IMR-90 (cell line): ENCODE measurements around the gene NEK2. TPM values are rescaled to one million over a fixed set of nuclear protein-coding genes. Genes with fewer than 3 reads are reported as not detected.

Experiments
- ATAC-seq: fragments of 200-7000 bp; cut with Tn5 transposase; 2 replicates; pipeline ENCODE4 v1.9.1; 2020; ENCODE audit warnings: low read depth, mild to moderate bottlenecking, moderate library complexity
- BruUV-seq: library from RNA; stranded (reverse); fragments of 400-500 nt; replicated peaks from 2 replicates; lab custom pipeline; 2021; lab: Mats Ljungman, UMichigan
- CTCF ChIA-PET: fragments of 300-600 bp; formaldehyde crosslinking; extraction: SDS; loops from one replicate; lab custom pipeline; 2021; ENCODE audit warnings: antibody characterized with exemption; lab: Yijun Ruan, JAX
- POLR2A ChIA-PET: fragments of 300-600 bp; sonication (Branson Sonifier 250); formaldehyde crosslinking; loops from one replicate; lab custom pipeline; 2022; ENCODE audit warnings: antibody characterized with exemption; ENCODE audit not compliant: unreplicated experiment; lab: Charles Lee
- DNase-seq: peaks from one replicate; pipeline ENCODE4 v3.0.0; 2013
- H2AFZ ChIP-seq: replicated peaks from 2 replicates; pipeline ENCODE3; 2013; ENCODE audit warnings: low read length, mild to moderate bottlenecking; ENCODE audit not compliant: poor library complexity
- H2AK5ac ChIP-seq: 2 replicates; pipeline ENCODE4 v1.6.1; 2013; ENCODE audit warnings: low read depth, low read length, inconsistent platforms
- H2AK9ac ChIP-seq: replicated peaks from 2 replicates; pipeline ENCODE3; 2013; ENCODE audit warnings: mild to moderate bottlenecking, low read depth, low read length, moderate library complexity; ENCODE audit not compliant: poor library complexity
- H2BK120ac ChIP-seq: 2 replicates; pipeline ENCODE4 v1.6.1; 2013; ENCODE audit warnings: low read depth, low read length, inconsistent platforms
- H2BK15ac ChIP-seq: 3 replicates; pipeline ENCODE4 v1.6.1; 2013; ENCODE audit warnings: low read depth, low read length, inconsistent platforms
- H2BK20ac ChIP-seq: 2 replicates; pipeline ENCODE4 v1.6.1; 2013; ENCODE audit warnings: low read depth, mild to moderate bottlenecking, inconsistent platforms, low read length, moderate library complexity
- H2BK5ac ChIP-seq: 2 replicates; pipeline ENCODE4 v1.6.1; 2013; ENCODE audit warnings: mild to moderate bottlenecking, low read depth, low read length, inconsistent platforms; ENCODE audit not compliant: poor library complexity, severe bottlenecking
- H3K14ac ChIP-seq: replicated peaks from 2 replicates; pipeline ENCODE4 v1.6.1; 2013; ENCODE audit warnings: low read depth, low read length, inconsistent platforms
- H3K18ac ChIP-seq: 2 replicates; pipeline ENCODE4 v1.6.1; 2013; ENCODE audit warnings: low read depth, low read length, control low read depth
- H3K23ac ChIP-seq: 2 replicates; pipeline ENCODE4 v1.6.1; 2013; ENCODE audit warnings: low read depth, low read length, inconsistent platforms
- H3K27ac ChIP-seq: 2 replicates; pipeline ENCODE4 v1.5.1; 2013; ENCODE audit warnings: mild to moderate bottlenecking, control low read depth, low read length; ENCODE audit not compliant: insufficient read depth
- H3K27me3 ChIP-seq: 2 replicates; pipeline ENCODE4 v1.6.1; 2013; ENCODE audit warnings: low read length; ENCODE audit not compliant: control insufficient read depth, insufficient read depth
- H3K36me3 ChIP-seq: 2 replicates; pipeline ENCODE4 v1.6.1; 2013; ENCODE audit warnings: low read length, mixed read lengths; ENCODE audit not compliant: control insufficient read depth, insufficient read depth
- H3K4ac ChIP-seq: 2 replicates; pipeline ENCODE4 v1.6.1; 2013; ENCODE audit warnings: low read depth, low read length, inconsistent platforms
- H3K4me1 ChIP-seq: 2 replicates; pipeline ENCODE4 v1.6.1; 2013; ENCODE audit warnings: low read length, mixed read lengths; ENCODE audit not compliant: control insufficient read depth, insufficient read depth
- H3K4me2 ChIP-seq: 2 replicates; pipeline ENCODE4 v1.6.1; 2013; ENCODE audit warnings: low read depth, mild to moderate bottlenecking, control low read depth, low read length, moderate library complexity
- H3K4me3 ChIP-seq: 2 replicates; pipeline ENCODE4 v1.5.1; 2013; ENCODE audit warnings: low read depth, mild to moderate bottlenecking, control low read depth, low read length, moderate library complexity; ENCODE audit not compliant: insufficient read depth
- H3K56ac ChIP-seq: 2 replicates; pipeline ENCODE4 v1.6.1; 2013; ENCODE audit warnings: low read length, inconsistent platforms; ENCODE audit not compliant: insufficient read depth; ENCODE audit errors: extremely low read depth
- H3K79me1 ChIP-seq, 2 experiments: 2 replicates each; pipeline ENCODE4 v1.6.1; 2013; ENCODE audit warnings: low read length in 2 of 2, inconsistent platforms in 1 of 2, low read depth in 1 of 2
- H3K9ac ChIP-seq: 2 replicates; pipeline ENCODE4 v1.6.1; 2013; ENCODE audit warnings: low read depth, low read length, control low read depth
- H3K9me1 ChIP-seq: 2 replicates; pipeline ENCODE4 v1.6.1; 2013; ENCODE audit warnings: low read length, inconsistent platforms; ENCODE audit not compliant: insufficient read depth
- H3K9me3 ChIP-seq: 2 replicates; pipeline ENCODE4 v1.6.1; 2013; ENCODE audit warnings: low read length; ENCODE audit not compliant: control insufficient read depth, insufficient read depth
- H4K20me1 ChIP-seq: 2 replicates; pipeline ENCODE4 v1.6.1; 2013; ENCODE audit warnings: low read length, inconsistent platforms; ENCODE audit not compliant: insufficient read depth
- H4K5ac ChIP-seq: 2 replicates; pipeline ENCODE4 v1.6.1; 2013; ENCODE audit warnings: mild to moderate bottlenecking, low read depth, low read length, control low read depth
- H4K8ac ChIP-seq, 2 experiments: 2 replicates each; pipeline ENCODE4 v1.6.1; 2013; ENCODE audit warnings: low read depth in 2 of 2, low read length in 2 of 2, control low read depth in 1 of 2, inconsistent platforms in 1 of 2
- H4K91ac ChIP-seq: 2 replicates; pipeline ENCODE4 v1.6.1; 2013; ENCODE audit warnings: low read depth, low read length, inconsistent platforms; ENCODE audit not compliant: insufficient read depth
- BHLHE40 ChIP-seq: fragments of 150-350 bp; IDR thresholded peaks from 2 replicates; pipeline ENCODE4 v1.6.1; 2016; ENCODE audit warnings: mild to moderate bottlenecking, low read depth, low read length
- CEBPB ChIP-seq: IDR thresholded peaks from 2 replicates; pipeline ENCODE4 v1.6.1; 2012; ENCODE audit warnings: low read depth, low read length, improper control_type of control experiment
- CHD1 ChIP-seq: IDR thresholded peaks from 2 replicates; pipeline ENCODE4 v1.6.1; 2012; ENCODE audit warnings: low read depth, low read length, improper control_type of control experiment
- FOS ChIP-seq: fragments of 150-350 bp; IDR thresholded peaks from 2 replicates; pipeline ENCODE4 v1.6.1; 2016; ENCODE audit warnings: low read depth, low read length
- MAFK ChIP-seq: IDR thresholded peaks from 2 replicates; pipeline ENCODE4 v1.6.1; 2012; ENCODE audit warnings: low read depth, low read length, improper control_type of control experiment
- MAZ ChIP-seq: IDR thresholded peaks from 2 replicates; pipeline ENCODE4 v1.6.1; 2012; ENCODE audit warnings: low read depth, mild to moderate bottlenecking, low read length, improper control_type of control experiment, moderate library complexity, borderline replicate concordance
- MXI1 ChIP-seq: IDR thresholded peaks from 2 replicates; pipeline ENCODE4 v1.6.1; 2012; ENCODE audit warnings: low read depth, mild to moderate bottlenecking, low read length, moderate library complexity, borderline replicate concordance
- NFE2L2 ChIP-seq: fragments of 150-350 bp; IDR thresholded peaks from 2 replicates; pipeline ENCODE4 v1.6.1; 2016; ENCODE audit warnings: low read depth, mild to moderate bottlenecking, low read length
- POLR2A ChIP-seq: IDR thresholded peaks from 2 replicates; pipeline ENCODE4 v1.6.1; 2012; ENCODE audit warnings: mild to moderate bottlenecking, low read depth, low read length
- RAD21 ChIP-seq: IDR thresholded peaks from 2 replicates; pipeline ENCODE4 v1.6.1; 2012; ENCODE audit warnings: low read length, improper control_type of control experiment
- RCOR1 ChIP-seq: IDR thresholded peaks from 2 replicates; pipeline ENCODE4 v1.6.1; 2012; ENCODE audit warnings: mild to moderate bottlenecking, low read length, improper control_type of control experiment; ENCODE audit not compliant: insufficient replicate concordance
- RFX5 ChIP-seq: IDR thresholded peaks from 2 replicates; pipeline ENCODE4 v1.8.0; 2012; ENCODE audit warnings: low read depth, mild to moderate bottlenecking, low read length, moderate library complexity
- SMC3 ChIP-seq: fragments of 150-350 bp; IDR thresholded peaks from 2 replicates; pipeline ENCODE4 v1.6.1; 2016; ENCODE audit warnings: low read depth, mild to moderate bottlenecking, antibody characterized with exemption, low read length, moderate library complexity
- WGBS, 2 experiments: methylation state at CpG; one replicate each; pipeline versions ENCODE4 v1.1.5 to v1.1.7; 2013; ENCODE audit warnings: missing lambda C conversion rate in 2 of 2; ENCODE audit not compliant: insufficient read length in 1 of 2; ENCODE audit errors: extremely low coverage in 2 of 2; 5-methylcytosine and 5-hydroxymethylcytosine counted together
- dilution Hi-C: fragments of 300-500 bp; cut with HindIII; formaldehyde crosslinking; loops from one replicate; pipeline ENCODE4 v1.14.3; 2018; ENCODE audit warnings: low sequenced_read_pairs; ENCODE audit not compliant: unreplicated experiment
- in situ Hi-C: fragments of 300-500 bp; cut with MboI; formaldehyde crosslinking; loops from 3 replicates; pipeline ENCODE4 v1.14.3; 2019; ENCODE audit warnings: low sequenced_read_pairs, inconsistent platforms, mixed read lengths
- intact Hi-C: fragments of 100-400 bp; cut with micrococcal nuclease; formaldehyde crosslinking; loops from 2 replicates; pipeline ENCODE4 v1.10.0; 2022
- polyA plus RNA-seq, 3 experiments: library from polyadenylated mRNA; depleted of rRNA; stranded (reverse); fragments of >200 nt; gene quantifications; 2 replicates each; pipeline ENCODE4 v1.2.3, GENCODE V29; 2012; ENCODE audit warnings: low replicate concordance in 1 of 3
- total RNA-seq: library from RNA; depleted of rRNA; stranded (reverse); fragments of >200 nt; gene quantifications from 2 replicates; pipeline ENCODE4 v1.2.3, GENCODE V29; 2012
- TF ChIP-seq, protein P1 (sequence below): fragments of 150-350 bp; IDR thresholded peaks from 2 replicates; pipeline ENCODE4 v1.6.1; 2016; ENCODE audit warnings: low read depth, mild to moderate bottlenecking, low read length, moderate library complexity, borderline replicate concordance
- TF ChIP-seq, protein P2 (sequence below): conservative IDR thresholded peaks from 2 replicates; pipeline ENCODE4 v1.5.1; 2012; ENCODE audit warnings: mild to moderate bottlenecking, low read depth, low read length, improper control_type of control experiment
- TF ChIP-seq, protein P3 (sequence below): fragments of 150-350 bp; IDR thresholded peaks from 2 replicates; pipeline ENCODE4 v1.6.1; 2017; ENCODE audit warnings: mild to moderate bottlenecking, antibody characterized with exemption, low read length, low read depth

Gene NEK2
- total and polyA plus RNA-seq, 2 of the 4 experiments (the other 2 are of a cell fraction) = 9.9 to 26.0 TPM

DNA sequence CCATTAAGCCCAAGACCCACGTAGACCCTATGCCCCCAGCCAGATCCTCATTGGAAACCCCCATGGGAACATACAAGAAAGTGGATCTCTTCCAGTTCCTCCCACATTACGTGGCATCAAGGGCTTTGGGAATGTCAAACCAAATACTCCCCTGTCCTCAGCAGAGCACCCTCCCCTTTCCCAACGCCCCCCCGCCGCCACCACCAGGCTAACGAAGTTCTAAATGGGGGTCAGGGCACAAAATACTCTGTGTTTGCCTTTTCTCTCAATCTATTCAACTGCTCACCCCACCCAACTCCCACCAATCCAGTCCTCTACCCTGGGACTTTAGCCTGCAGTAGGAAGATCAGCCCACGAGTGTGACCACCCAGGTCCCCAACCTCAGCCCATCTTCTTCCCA is 24.5 kb downstream of the NEK2 start:
- in situ Hi-C loops (loop anchor here (5.0 kb wide), 1 partner anchor 74 kb away; the partner anchor contains the start of gene SLC30A1), dilution Hi-C loops (no loop called here), intact Hi-C loops (loop anchor here (5.0 kb wide), 1 partner anchor 514 kb away; no protein-coding TSS in a partner anchor)
- no peaks in the 10 kb centered on the region for H4K20me1 ChIP-seq
- H3K4me3 ChIP-seq = no peak overlapping the region
- no peaks in the 10 kb centered on the region for H3K79me1 ChIP-seq
- no peaks in the 10 kb centered on the region for H3K27me3 ChIP-seq
- H2BK15ac ChIP-seq = no peak overlapping the region
- ChIA-PET POLR2A (no interaction called here), CTCF (no interaction called here)
- no peak overlapping the region for H3K14ac ChIP-seq
- H2BK120ac ChIP-seq = no peak overlapping the region
- H3K23ac ChIP-seq = no peak overlapping the region
- no peak overlapping the region for H3K27ac ChIP-seq
- no peak overlapping the region for H2AFZ ChIP-seq
- ATAC-seq = no peak
- no peak for DNase-seq
- peaks cover 8% of the 10 kb centered on the region for H3K4me1 ChIP-seq
- H3K9me3 ChIP-seq = no peaks in the 10 kb centered on the region
- no peak overlapping the region for H3K18ac ChIP-seq
- H4K8ac ChIP-seq = no peak overlapping the region
- no peak overlapping the region for H3K4ac ChIP-seq
- H2BK5ac ChIP-seq = no peak overlapping the region
- H2BK20ac ChIP-seq = no peak overlapping the region
- H3K9ac ChIP-seq = no peak overlapping the region
- no peak overlapping the region for H2AK9ac ChIP-seq
- WGBS, 2 experiments = 91% methylated on average over 4 of the region's 7 CpGs; no CpG with 5 or more reads in 1 of the 2 experiments
- no peaks in the 10 kb centered on the region for H3K36me3 ChIP-seq
- no peak overlapping the region for H3K4me2 ChIP-seq
- no peak overlapping the region for H4K91ac ChIP-seq
- no peak overlapping the region; the same call in 1 of the 2 replicates for H2AK5ac ChIP-seq
- TF ChIP-seq, protein P1, sequence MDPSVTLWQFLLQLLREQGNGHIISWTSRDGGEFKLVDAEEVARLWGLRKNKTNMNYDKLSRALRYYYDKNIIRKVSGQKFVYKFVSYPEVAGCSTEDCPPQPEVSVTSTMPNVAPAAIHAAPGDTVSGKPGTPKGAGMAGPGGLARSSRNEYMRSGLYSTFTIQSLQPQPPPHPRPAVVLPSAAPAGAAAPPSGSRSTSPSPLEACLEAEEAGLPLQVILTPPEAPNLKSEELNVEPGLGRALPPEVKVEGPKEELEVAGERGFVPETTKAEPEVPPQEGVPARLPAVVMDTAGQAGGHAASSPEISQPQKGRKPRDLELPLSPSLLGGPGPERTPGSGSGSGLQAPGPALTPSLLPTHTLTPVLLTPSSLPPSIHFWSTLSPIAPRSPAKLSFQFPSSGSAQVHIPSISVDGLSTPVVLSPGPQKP = no peak
- TF ChIP-seq, protein P2, sequence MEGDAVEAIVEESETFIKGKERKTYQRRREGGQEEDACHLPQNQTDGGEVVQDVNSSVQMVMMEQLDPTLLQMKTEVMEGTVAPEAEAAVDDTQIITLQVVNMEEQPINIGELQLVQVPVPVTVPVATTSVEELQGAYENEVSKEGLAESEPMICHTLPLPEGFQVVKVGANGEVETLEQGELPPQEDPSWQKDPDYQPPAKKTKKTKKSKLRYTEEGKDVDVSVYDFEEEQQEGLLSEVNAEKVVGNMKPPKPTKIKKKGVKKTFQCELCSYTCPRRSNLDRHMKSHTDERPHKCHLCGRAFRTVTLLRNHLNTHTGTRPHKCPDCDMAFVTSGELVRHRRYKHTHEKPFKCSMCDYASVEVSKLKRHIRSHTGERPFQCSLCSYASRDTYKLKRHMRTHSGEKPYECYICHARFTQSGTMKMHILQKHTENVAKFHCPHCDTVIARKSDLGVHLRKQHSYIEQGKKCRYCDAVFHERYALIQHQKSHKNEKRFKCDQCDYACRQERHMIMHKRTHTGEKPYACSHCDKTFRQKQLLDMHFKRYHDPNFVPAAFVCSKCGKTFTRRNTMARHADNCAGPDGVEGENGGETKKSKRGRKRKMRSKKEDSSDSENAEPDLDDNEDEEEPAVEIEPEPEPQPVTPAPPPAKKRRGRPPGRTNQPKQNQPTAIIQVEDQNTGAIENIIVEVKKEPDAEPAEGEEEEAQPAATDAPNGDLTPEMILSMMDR = no peak
- TF ChIP-seq CEBPB (no peak), CHD1 (no peak), RFX5 (no peak), SMC3 (no peak), POLR2A (no peak), RAD21 (no peak), NFE2L2 (no peak), MAZ (no peak), RCOR1 (no peak), BHLHE40 (no peak), MAFK (no peak), MXI1 (no peak), FOS (no peak)
- TF ChIP-seq, protein P3, sequence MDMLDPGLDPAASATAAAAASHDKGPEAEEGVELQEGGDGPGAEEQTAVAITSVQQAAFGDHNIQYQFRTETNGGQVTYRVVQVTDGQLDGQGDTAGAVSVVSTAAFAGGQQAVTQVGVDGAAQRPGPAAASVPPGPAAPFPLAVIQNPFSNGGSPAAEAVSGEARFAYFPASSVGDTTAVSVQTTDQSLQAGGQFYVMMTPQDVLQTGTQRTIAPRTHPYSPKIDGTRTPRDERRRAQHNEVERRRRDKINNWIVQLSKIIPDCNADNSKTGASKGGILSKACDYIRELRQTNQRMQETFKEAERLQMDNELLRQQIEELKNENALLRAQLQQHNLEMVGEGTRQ = no peak
- no peak overlapping the region for H4K5ac ChIP-seq
- H3K9me1 ChIP-seq = no peaks in the 10 kb centered on the region
- no TSS peak for BruUV-seq
- no peak overlapping the region for H3K56ac ChIP-seq
